Measurements from ENCODE around the gene FRMD4A. TPM values are rescaled to one million over a fixed set of nuclear protein-coding genes. Genes with fewer than 3 reads are reported as not detected.

FRMD4A gene
- total RNA-seq, 2 donors from 2014 or later: 8.6 to 10.2 TPM

GRCh38 chr10:13656337-13657100 lies 674.2 kb downstream of the FRMD4A start:
- Histone ChIP-seq H3K27ac (no peak overlapping the region), H3K4me3 (no peak overlapping the region), H3K9ac (ENCODE audit: low read depth in 2 of 2, low read length in 2 of 2) (no peak overlapping the region), H3K9me3 (no peaks in the 10 kb centered on the region), H3K4me1 (no peaks in the 10 kb centered on the region), H3K36me3 (no peaks in the 10 kb centered on the region), H3K27me3 (no peaks in the 10 kb centered on the region)
- no peak for TF ChIP-seq CTCF (IDR thresholded peaks at IDR 0.05)
- intact Hi-C loops (cut with DNase I): no loop called here
- no peak for DNase-seq

- TF ChIP-seq CTCF (IDR thresholded peaks at IDR 0.05): no peak
- Histone ChIP-seq H3K4me3 (no peak overlapping the region), H3K9ac (ENCODE audit: low read depth in 2 of 2, low read length in 2 of 2) (no peak overlapping the region), H3K27me3 (no peaks in the 10 kb centered on the region), H3K27ac (no peak overlapping the region), H3K4me1 (no peaks in the 10 kb centered on the region), H3K36me3 (no peaks in the 10 kb centered on the region), H3K9me3 (no peaks in the 10 kb centered on the region)
- DNase-seq: no peak
- intact Hi-C loops (cut with DNase I): no loop called here
Observed at GRCh38 chr10:13654846-13655245, 675.9 kb downstream of the FRMD4A start.

GRCh38 chr10:13654118-13654830 lies 676.5 kb downstream of the FRMD4A start:
- H3K27me3 ChIP-seq: no peaks in the 10 kb centered on the region
- TF ChIP-seq CTCF (IDR thresholded peaks at IDR 0.05): no peak
- H3K4me1 ChIP-seq: no peaks in the 10 kb centered on the region
- intact Hi-C loops (cut with DNase I): no loop called here
- no peaks in the 10 kb centered on the region for H3K36me3 ChIP-seq
- no peak overlapping the region for H3K27ac ChIP-seq
- no peak for DNase-seq
- H3K9me3 ChIP-seq: no peaks in the 10 kb centered on the region
- no peak overlapping the region for H3K9ac ChIP-seq (ENCODE audit: low read depth in 2 of 2, low read length in 2 of 2)
- no peak overlapping the region for H3K4me3 ChIP-seq

GRCh38 chr10:13652860-13653259 lies 677.9 kb downstream of the FRMD4A start:
- Histone ChIP-seq H3K27me3 (no peaks in the 10 kb centered on the region), H3K9me3 (no peaks in the 10 kb centered on the region), H3K27ac (no peak overlapping the region), H3K4me1 (no peaks in the 10 kb centered on the region), H3K36me3 (no peaks in the 10 kb centered on the region), H3K4me3 (no peak overlapping the region), H3K9ac (ENCODE audit: low read depth in 2 of 2, low read length in 2 of 2) (no peak overlapping the region)
- no peak for TF ChIP-seq CTCF (IDR thresholded peaks at IDR 0.05)
- DNase-seq: no peak
- intact Hi-C loops (cut with DNase I): no loop called here

GRCh38 chr10:13651969-13652720 lies 678.6 kb downstream of the FRMD4A start:
- TF ChIP-seq CTCF (IDR thresholded peaks at IDR 0.05): no peak

More at GRCh38 chr10:13651969-13652720, 678.6 kb downstream of the FRMD4A start:
- H3K27me3 ChIP-seq: no peaks in the 10 kb centered on the region
- DNase-seq: no peak
- H3K9me3 ChIP-seq: no peaks in the 10 kb centered on the region
- no peak overlapping the region for H3K27ac ChIP-seq
- no peak overlapping the region for H3K9ac ChIP-seq (ENCODE audit: low read depth in 2 of 2, low read length in 2 of 2)
- no peaks in the 10 kb centered on the region for H3K36me3 ChIP-seq
- no peak overlapping the region for H3K4me3 ChIP-seq
- no peaks in the 10 kb centered on the region for H3K4me1 ChIP-seq
- intact Hi-C loops (cut with DNase I): no loop called here
